Pancreas (tissue), 10 donors: ENCODE data around the gene WHRN. TPM values are rescaled to one million over a fixed set of nuclear protein-coding genes. Genes with fewer than 3 reads are reported as not detected.

Experiments
- ATAC-seq, 4 donors: fragments of 200-7000 bp; cut with Tn5 transposase; one replicate each; pipeline versions ENCODE4 v1.8.0 to v1.9.1; 2020; ENCODE audit warnings: mild to moderate bottlenecking in 4 of 4, moderate library complexity in 4 of 4
- DNase-seq, 6 donors: peaks; one replicate each; pipeline ENCODE4 v3.0.0-alpha.2; 2020
- FAIRE-seq: peaks from 2 replicates; lab custom pipeline; 2012; peaks lifted over from hg19 to GRCh38; lab: Jason Lieb, UNC
- H3K27ac ChIP-seq, 4 donors: fragments of 200-600 bp; sonication (generic); 1 replicate in 3 of 4; 2 replicates in 1 of 4; pipeline versions ENCODE4 v1.5.0 to v1.8.0; 2020
- H3K27me3 ChIP-seq, 4 donors: fragments of 200-600 bp; one replicate each; pipeline ENCODE4 v1.8.0; 2021
- H3K36me3 ChIP-seq, 3 donors: fragments of 200-600 bp; sonication (generic) in 1 of 3; one replicate each; pipeline versions ENCODE4 v1.5.0 to v1.8.0; 2020 to 2021
- H3K4me1 ChIP-seq, 3 donors: fragments of 200-600 bp; one replicate each; pipeline ENCODE4 v1.8.0; 2021
- H3K4me3 ChIP-seq, 4 donors: fragments of 200-600 bp; sonication (generic) in 2 of 4; one replicate each; pipeline versions ENCODE4 v1.5.0 to v1.8.0; 2020 to 2021
- H3K9me3 ChIP-seq, 4 donors: fragments of 200-600 bp; one replicate each; pipeline ENCODE4 v1.8.0; 2021
- CTCF ChIP-seq, 4 donors: fragments of 200-600 bp; sonication (generic) in 3 of 4; IDR thresholded peaks; one replicate each; pipeline versions ENCODE4 v1.5.0 to v1.8.0; 2021; ENCODE audit warnings: antibody characterized with exemption in 4 of 4
- WGBS, 2 donors: extraction: QIAGEN DNeasy Blood & Tissue Kit; methylation state at CpG; one replicate each; pipeline ENCODE4 v1.1.7; 2013; 5-methylcytosine and 5-hydroxymethylcytosine counted together
- intact Hi-C, 3 donors: fragments of 100-400 bp; cut with DNase I; formaldehyde crosslinking; loops; one replicate each; pipeline versions ENCODE4 v1.11.1 to v1.14.2; 2022
- polyA plus RNA-seq, 2 donors: library from polyadenylated mRNA; stranded (reverse); fragments of 200-250 nt; gene quantifications; one replicate each; pipeline ENCODE4 v1.2.3, GENCODE V29; 2013
- total RNA-seq, 6 donors: library from RNA; stranded (reverse); fragmentation: NEBNext Ultra II Directional in 4 of 6; extraction: Animal tissue kit (Norgen Biotek cat#: 25700) in 4 of 6; gene quantifications; one replicate each; pipeline versions ENCODE4 v1.2.1 to v1.2.4, GENCODE V29; 2021 to 2023
- donor health status: healthy with polysubstance abuse.
- donor health status: DM: no; HTN: no; CAD: no; lungs with moderate emphysema.
- donor health status: DM: no; HTN: no; CAD: no.
- donor health status: control.
- donor health status: control.
- donor health status: Bipolar disorder and iron deficiency.
- donor health status: DM: yes; HTN: yes; CAD: no.
- donor health status: DM: no; HTN: no; CAD: no.
- donor health status: DM: no; HTN: no; CAD: no.
- donor health status: DM: yes; HTN: yes; CAD: no.

Gene WHRN
- total and polyA plus RNA-seq, 8 donors, result 6.7 to 32.2 (median 8.6) TPM

DNA sequence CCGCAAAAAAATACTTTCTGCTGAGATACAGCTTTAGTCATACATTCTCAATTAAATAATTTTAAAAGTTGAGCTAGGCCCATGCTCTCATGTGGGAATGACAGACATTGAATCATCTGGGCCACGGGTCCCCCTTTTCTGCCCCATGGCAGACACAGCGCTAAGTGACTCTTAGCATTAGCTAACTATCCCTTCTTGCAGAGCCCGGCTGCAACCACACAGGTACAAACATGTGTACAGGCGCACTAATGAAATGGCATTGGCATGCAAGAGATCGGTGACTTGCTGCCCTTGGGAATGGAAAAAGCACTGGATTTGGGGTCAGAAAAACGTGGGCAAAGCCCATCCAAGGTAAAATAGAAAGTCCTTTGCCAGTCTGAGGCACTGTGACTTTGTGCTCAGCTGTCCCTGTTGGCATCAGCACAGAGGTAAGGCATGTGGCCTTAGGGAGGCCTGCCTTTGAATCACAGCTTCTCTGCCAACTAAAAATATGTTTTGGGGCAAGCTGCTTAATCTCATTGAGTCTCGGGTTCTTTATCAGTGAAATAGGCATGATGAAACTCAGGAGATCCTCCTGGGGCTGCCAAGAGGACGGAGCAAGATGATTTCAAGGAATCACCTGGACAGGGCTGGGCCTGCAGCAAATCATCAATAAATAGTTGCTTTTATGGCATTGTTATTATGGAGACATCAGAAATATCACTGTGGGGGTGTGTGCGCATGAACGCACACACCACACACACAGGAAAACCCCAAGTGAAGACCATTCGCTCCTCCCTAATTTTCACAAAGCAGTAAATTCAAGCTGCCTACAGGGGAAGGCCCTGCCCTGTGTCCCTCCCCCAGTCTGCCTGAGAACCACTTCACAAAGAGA, 54.2 kb downstream of the WHRN start:
- H3K4me1 ChIP-seq, result no peaks in the 10 kb centered on the region
- peaks cover 0 to 3% (median 0%) of the 10 kb centered on the region in 4 donors for H3K9me3 ChIP-seq
- TF ChIP-seq CTCF (IDR thresholded peaks at IDR 0.05), result no peak
- 52 to 56% methylated on average over 12 of the region's 12 CpGs for WGBS, 2 donors
- H3K36me3 ChIP-seq, result no peaks in the 10 kb centered on the region
- peak in 2 of 6 donors; percentile 30 for DNase-seq
- H3K27me3 ChIP-seq, result no peaks in the 10 kb centered on the region
- intact Hi-C loops, result no loop called here
- peak; percentile 58 to 84 (median 70) for ATAC-seq
- FAIRE-seq, result no peak
- H3K4me3 ChIP-seq, result no peak overlapping the region
- no peak overlapping the region for H3K27ac ChIP-seq

DNA sequence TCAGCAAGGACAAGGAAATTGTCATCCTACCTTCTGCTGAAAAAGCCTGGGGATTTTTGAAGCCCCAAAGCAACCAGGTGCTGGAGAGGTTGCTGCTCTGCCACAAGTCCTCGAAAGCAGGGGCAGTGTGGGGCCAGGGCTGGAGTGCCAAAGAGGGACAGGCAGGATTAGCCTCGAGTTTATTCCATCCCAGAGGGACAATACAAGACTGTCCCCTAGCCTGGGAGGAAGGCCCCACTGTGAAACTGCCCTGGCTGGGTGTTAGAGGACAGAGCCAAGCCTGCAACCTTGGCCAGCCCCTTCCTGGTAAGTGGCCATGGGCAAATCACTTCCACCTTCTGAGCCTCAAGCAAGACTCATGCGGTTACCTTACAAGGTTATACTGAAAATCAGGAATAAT, 55.1 kb downstream of the WHRN start:
- Histone ChIP-seq H3K9me3 (peaks cover 0 to 3% (median 0%) of the 10 kb centered on the region in 4 donors), H3K4me1 (no peaks in the 10 kb centered on the region), H3K27ac (no peak overlapping the region), H3K27me3 (no peaks in the 10 kb centered on the region), H3K36me3 (no peaks in the 10 kb centered on the region), H3K4me3 (no peak overlapping the region)
- no peak for ATAC-seq
- FAIRE-seq, result no peak
- TF ChIP-seq CTCF (IDR thresholded peaks at IDR 0.05), result no peak
- 71 to 74% methylated on average over 3 of the region's 3 CpGs for WGBS, 2 donors
- intact Hi-C loops, result no loop called here
- DNase-seq, result no peak

DNA sequence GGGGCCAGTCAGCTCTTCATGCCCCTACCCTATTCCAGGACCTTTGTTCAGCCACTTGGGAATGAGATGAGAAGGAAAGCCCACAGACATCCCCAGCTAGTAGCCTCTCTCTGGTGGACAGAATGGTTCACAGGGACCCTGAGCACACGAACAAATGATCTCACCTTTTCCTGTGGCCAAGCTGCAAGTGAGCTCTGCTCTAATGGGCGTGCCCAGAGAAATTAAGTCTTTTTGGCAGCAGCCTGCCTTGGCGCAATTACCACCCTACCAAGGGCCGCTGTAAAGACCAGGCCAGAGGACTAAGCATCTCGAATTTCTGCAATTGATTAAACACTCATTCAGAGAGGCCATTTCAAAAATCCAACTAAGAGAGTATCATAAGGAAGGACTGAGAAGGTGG, 56.0 kb downstream of the WHRN start:
- 69 to 72% methylated on average over 5 of the region's 5 CpGs for WGBS, 2 donors
- intact Hi-C loops, result no loop called here

GRCh38 chr9:114448706-114449105, 56.6 kb downstream of the WHRN start:
- H3K9me3 ChIP-seq, result no peaks in the 10 kb centered on the region
- 92 to 96% methylated on average over 2 of the region's 2 CpGs for WGBS, 2 donors
- no peak for TF ChIP-seq CTCF (IDR thresholded peaks at IDR 0.05)
- H3K4me1 ChIP-seq, result no peaks in the 10 kb centered on the region
- H3K36me3 ChIP-seq, result no peaks in the 10 kb centered on the region
- DNase-seq (no peak), ATAC-seq (no peak), FAIRE-seq (no peak)
- H3K27me3 ChIP-seq, result no peaks in the 10 kb centered on the region
- intact Hi-C loops, result no loop called here
- H3K27ac ChIP-seq, result no peak overlapping the region
- no peak overlapping the region for H3K4me3 ChIP-seq

More for the DNA sequence above, 56.0 kb downstream of the WHRN start:
- no peaks in the 10 kb centered on the region for H3K4me1 ChIP-seq
- DNase-seq (no peak), FAIRE-seq (no peak), ATAC-seq (no peak)
- peaks cover 0 to under 1% (median 0%) of the 10 kb centered on the region in 4 donors for H3K9me3 ChIP-seq
- H3K27ac ChIP-seq, result no peak overlapping the region
- H3K27me3 ChIP-seq, result no peaks in the 10 kb centered on the region
- TF ChIP-seq CTCF (IDR thresholded peaks at IDR 0.05), result no peak
- H3K4me3 ChIP-seq, result no peak overlapping the region
- H3K36me3 ChIP-seq, result no peaks in the 10 kb centered on the region
